PC-9 (cell line): ENCODE data around the gene NOS1. TPM values are rescaled to one million over a fixed set of nuclear protein-coding genes. Genes with fewer than 3 reads are reported as not detected.

Experiments
- BruUV-seq: library from RNA; stranded (reverse); fragments of 400-500 nt; replicated peaks from 2 replicates; lab custom pipeline; 2021; lab: Mats Ljungman, UMichigan
- CTCF ChIA-PET: fragments of 300-600 bp; sonication (Branson Sonifier 250); formaldehyde crosslinking; loops from one replicate; lab custom pipeline; 2022; ENCODE audit warnings: antibody characterized with exemption; lab: Charles Lee
- POLR2A ChIA-PET: fragments of 300-600 bp; sonication (Branson Sonifier 250); formaldehyde crosslinking; loops from one replicate; lab custom pipeline; 2022; ENCODE audit warnings: antibody characterized with exemption; ENCODE audit not compliant: unreplicated experiment; lab: Charles Lee
- DNase-seq, 2 experiments: peaks; one replicate each; pipeline versions ENCODE4 v3.0.0 to v3.0.0-alpha.2; 2015 to 2022; ENCODE audit warnings: mixed read lengths in 1 of 2
- H2AFZ ChIP-seq: fragments of 200-600 bp; sonication (generic); 2 replicates; pipeline ENCODE4 v1.8.1; 2017; ENCODE audit warnings: antibody characterized with exemption
- H3F3A ChIP-seq: fragments of 200-600 bp; sonication (generic); 2 replicates; pipeline ENCODE4 v1.8.1; 2017; ENCODE audit warnings: antibody characterized with exemption, mild to moderate bottlenecking, low read depth; ENCODE audit not compliant: insufficient read depth
- H3K27ac ChIP-seq: fragments of 200-600 bp; sonication (generic); 2 replicates; pipeline ENCODE4 v1.6.1; 2016; ENCODE audit warnings: mixed run types
- H3K27me3 ChIP-seq: fragments of 200-600 bp; sonication (generic); 2 replicates; pipeline ENCODE4 v1.6.1; 2016; ENCODE audit warnings: low read depth, mixed run types; ENCODE audit not compliant: insufficient read depth
- H3K36me3 ChIP-seq: fragments of 200-600 bp; sonication (generic); 2 replicates; pipeline ENCODE4 v1.6.1; 2016; ENCODE audit warnings: low read depth, mixed run types
- H3K4me1 ChIP-seq: fragments of 200-600 bp; sonication (generic); replicated peaks from 2 replicates; pipeline ENCODE4 v1.6.1; 2016; ENCODE audit warnings: mixed run types; ENCODE audit not compliant: insufficient read depth
- H3K4me2 ChIP-seq: fragments of 200-600 bp; sonication (generic); 2 replicates; pipeline ENCODE4 v1.6.1; 2017; ENCODE audit warnings: mixed run types
- H3K4me3 ChIP-seq: fragments of 200-600 bp; sonication (generic); 2 replicates; pipeline ENCODE4 v1.6.1; 2016; ENCODE audit warnings: mixed run types
- H3K79me2 ChIP-seq: fragments of 200-600 bp; sonication (generic); 2 replicates; pipeline ENCODE4 v1.6.1; 2017; ENCODE audit warnings: low read depth, mixed run types
- H3K9me2 ChIP-seq: fragments of 200-600 bp; sonication (generic); 2 replicates; pipeline ENCODE4 v1.8.1; 2017; ENCODE audit warnings: mild to moderate bottlenecking; ENCODE audit not compliant: insufficient read depth
- H3K9me3 ChIP-seq: fragments of 200-600 bp; sonication (generic); 2 replicates; pipeline ENCODE4 v1.8.1; 2016; ENCODE audit warnings: low read depth; ENCODE audit not compliant: insufficient read depth
- H4K20me1 ChIP-seq: fragments of 200-600 bp; sonication (generic); 2 replicates; pipeline ENCODE4 v1.8.1; 2017; ENCODE audit not compliant: insufficient read depth
- CTCF ChIP-seq: fragments of 200-600 bp; sonication (generic); conservative IDR thresholded peaks from 2 replicates; pipeline ENCODE4 v1.6.1; 2017; ENCODE audit warnings: mixed run types, antibody characterized with exemption, mild to moderate bottlenecking, moderate library complexity
- EZH2 ChIP-seq: fragments of 200-600 bp; sonication (generic); IDR thresholded peaks from 2 replicates; pipeline ENCODE4 v1.8.0; 2017; ENCODE audit warnings: antibody characterized with exemption, low read depth
- intact Hi-C: fragments of 100-400 bp; cut with micrococcal nuclease; formaldehyde crosslinking; loops from one replicate; pipeline ENCODE4 v1.10.0; 2022; ENCODE audit not compliant: unreplicated experiment
- total RNA-seq: library from RNA; stranded (reverse); gene quantifications from 2 replicates; pipeline ENCODE4 v1.2.3, GENCODE V29; 2021

The NOS1 gene
- total RNA-seq, 1 experiment from 2014 or later = not detected

- Histone ChIP-seq H3K36me3 (no peaks in the 10 kb centered on the region), H3K4me2 (no peak overlapping the region), H3K4me1 (no peaks in the 10 kb centered on the region), H4K20me1 (no peaks in the 10 kb centered on the region), H3K9me2 (no peaks in the 10 kb centered on the region), H3K4me3 (no peak overlapping the region), H3F3A (no peaks in the 10 kb centered on the region), H3K27ac (no peak overlapping the region), H3K9me3 (no peaks in the 10 kb centered on the region), H3K27me3 (peaks cover 94% of the 10 kb centered on the region), H3K79me2 (no peaks in the 10 kb centered on the region), H2AFZ (no peak overlapping the region)
- no TSS peak for BruUV-seq
- no peak for TF ChIP-seq EZH2
- no peak for TF ChIP-seq CTCF
- POLR2A ChIA-PET = no interaction called here
- intact Hi-C loops = no loop called here
- no peak for DNase-seq
- CTCF ChIA-PET = interaction anchor here (0.6 kb wide), 1 partner anchor 9 kb away, joined by 4 read pairs; no protein-coding TSS in a partner anchor
Measured at GRCh38 chr12:117240081-117240755, 121.2 kb downstream of the NOS1 start.

- intact Hi-C loops = loop anchor here (1.0 to 10.0 kb wide), 3 partner anchors 128 to 618 kb away; partner anchors contain the start of gene NOS1
- TF ChIP-seq CTCF (peak; percentile 88), EZH2 (no peak)
- H3K36me3 ChIP-seq = no peaks in the 10 kb centered on the region
- no peak overlapping the region for H2AFZ ChIP-seq
- H3K4me2 ChIP-seq = no peak overlapping the region
- no peaks in the 10 kb centered on the region for H3K9me3 ChIP-seq
- no TSS peak for BruUV-seq
- ChIA-PET POLR2A (no interaction called here), CTCF (interaction anchor here (0.7 kb wide), 1 partner anchor 615 kb away, joined by 4 read pairs; no protein-coding TSS in a partner anchor)
- peaks cover 90% of the 10 kb centered on the region for H3K27me3 ChIP-seq
- no peaks in the 10 kb centered on the region for H3K79me2 ChIP-seq
- no peaks in the 10 kb centered on the region for H3K9me2 ChIP-seq
- DNase-seq = peak; percentile 53 to 58
- H3F3A ChIP-seq = no peaks in the 10 kb centered on the region
- H4K20me1 ChIP-seq = no peaks in the 10 kb centered on the region
- H3K27ac ChIP-seq = no peak overlapping the region
- H3K4me3 ChIP-seq = no peak overlapping the region
- H3K4me1 ChIP-seq = no peaks in the 10 kb centered on the region
Measured at GRCh38 chr12:117236456-117237001, 124.9 kb downstream of the NOS1 start.

GRCh38 chr12:117235261-117235660, 126.2 kb downstream of the NOS1 start:
- TF ChIP-seq EZH2 = no peak
- TF ChIP-seq CTCF = no peak

More at GRCh38 chr12:117235261-117235660, 126.2 kb downstream of the NOS1 start:
- H3K27me3 ChIP-seq = peaks cover 90% of the 10 kb centered on the region
- H2AFZ ChIP-seq = no peak overlapping the region
- no peaks in the 10 kb centered on the region for H3K9me3 ChIP-seq
- H3K9me2 ChIP-seq = no peaks in the 10 kb centered on the region
- CTCF ChIA-PET = no interaction called here
- no peaks in the 10 kb centered on the region for H3K4me1 ChIP-seq
- POLR2A ChIA-PET = no interaction called here
- H3K4me3 ChIP-seq = no peak overlapping the region
- H3F3A ChIP-seq = no peaks in the 10 kb centered on the region
- no peak overlapping the region for H3K4me2 ChIP-seq
- intact Hi-C loops = loop anchor here (10.0 kb wide), 1 partner anchor 130 kb away; the partner anchor contains the start of gene NOS1
- DNase-seq = no peak
- no peaks in the 10 kb centered on the region for H3K79me2 ChIP-seq
- BruUV-seq = no TSS peak
- no peak overlapping the region for H3K27ac ChIP-seq
- no peaks in the 10 kb centered on the region for H4K20me1 ChIP-seq
- no peaks in the 10 kb centered on the region for H3K36me3 ChIP-seq
